CD4-positive, alpha-beta T cell treated with Interleukin-1 beta for 1 hour (primary cell): Measurements from ENCODE around the gene GTF2IRD1.
"Not testable (repeated sequence)": the region's sequence is repeated elsewhere in the genome, so short reads cannot be mapped to it uniquely, and the experiment has no call there.

Source experiments
- DNase-seq, 2 donors: peaks; one replicate each; pipeline ENCODE4 v3.0.0-alpha.2; 2020 to 2022

GTF2IRD1 gene, protein sequence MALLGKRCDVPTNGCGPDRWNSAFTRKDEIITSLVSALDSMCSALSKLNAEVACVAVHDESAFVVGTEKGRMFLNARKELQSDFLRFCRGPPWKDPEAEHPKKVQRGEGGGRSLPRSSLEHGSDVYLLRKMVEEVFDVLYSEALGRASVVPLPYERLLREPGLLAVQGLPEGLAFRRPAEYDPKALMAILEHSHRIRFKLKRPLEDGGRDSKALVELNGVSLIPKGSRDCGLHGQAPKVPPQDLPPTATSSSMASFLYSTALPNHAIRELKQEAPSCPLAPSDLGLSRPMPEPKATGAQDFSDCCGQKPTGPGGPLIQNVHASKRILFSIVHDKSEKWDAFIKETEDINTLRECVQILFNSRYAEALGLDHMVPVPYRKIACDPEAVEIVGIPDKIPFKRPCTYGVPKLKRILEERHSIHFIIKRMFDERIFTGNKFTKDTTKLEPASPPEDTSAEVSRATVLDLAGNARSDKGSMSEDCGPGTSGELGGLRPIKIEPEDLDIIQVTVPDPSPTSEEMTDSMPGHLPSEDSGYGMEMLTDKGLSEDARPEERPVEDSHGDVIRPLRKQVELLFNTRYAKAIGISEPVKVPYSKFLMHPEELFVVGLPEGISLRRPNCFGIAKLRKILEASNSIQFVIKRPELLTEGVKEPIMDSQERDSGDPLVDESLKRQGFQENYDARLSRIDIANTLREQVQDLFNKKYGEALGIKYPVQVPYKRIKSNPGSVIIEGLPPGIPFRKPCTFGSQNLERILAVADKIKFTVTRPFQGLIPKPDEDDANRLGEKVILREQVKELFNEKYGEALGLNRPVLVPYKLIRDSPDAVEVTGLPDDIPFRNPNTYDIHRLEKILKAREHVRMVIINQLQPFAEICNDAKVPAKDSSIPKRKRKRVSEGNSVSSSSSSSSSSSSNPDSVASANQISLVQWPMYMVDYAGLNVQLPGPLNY

DNA sequence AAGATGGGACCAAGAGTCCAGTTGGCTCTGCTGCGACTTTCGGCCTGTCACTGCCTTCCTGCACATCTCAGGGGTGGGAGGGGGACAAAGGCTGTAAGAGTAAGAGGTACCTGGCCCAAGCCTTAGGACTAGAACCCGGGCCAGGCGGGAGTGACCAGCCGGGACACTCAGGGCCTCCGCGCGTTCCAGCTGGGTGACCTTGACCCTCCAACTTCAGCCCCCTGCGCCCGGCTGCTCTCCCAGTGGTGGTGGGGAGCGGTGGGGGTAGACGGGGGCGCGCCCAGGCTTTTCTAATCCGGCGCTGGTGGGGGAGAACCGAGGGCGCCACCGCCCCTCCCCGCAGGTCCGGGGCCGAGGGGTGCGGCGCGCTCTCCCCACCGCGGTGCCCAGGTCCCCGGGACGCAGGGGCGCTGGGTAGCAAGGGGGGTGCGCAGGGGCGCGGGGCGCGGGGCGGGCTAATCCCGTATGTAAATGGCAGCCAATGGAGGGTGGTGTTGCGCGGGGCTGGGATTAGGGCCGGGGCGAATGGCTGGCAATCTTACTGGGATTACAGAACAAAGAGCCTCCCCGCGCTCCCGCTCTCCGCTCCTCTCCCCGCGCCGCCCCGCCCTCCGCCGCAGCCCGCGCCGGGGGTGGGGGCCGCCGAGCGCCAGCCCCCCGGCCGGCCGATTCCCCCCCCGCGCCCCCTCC, at the start of gene GTF2IRD1:
GTF2IRD1 (plus strand) TSS at position 585 of the 690 bp plus-strand sequence. CDS start 54,175 bp downstream, outside the sequence.
- DNase-seq: peak; percentile 33 to 44

- DNase-seq: no peak
Measured at GRCh38 chr7:74404388-74404700, 49.4 kb upstream of the GTF2IRD1 start.

GRCh38 chr7:74404741-74405140, 49.0 kb upstream of the GTF2IRD1 start:
- DNase-seq: no peak

GRCh38 chr7:74405191-74405898, 48.4 kb upstream of the GTF2IRD1 start:
- DNase-seq: no peak

DNA sequence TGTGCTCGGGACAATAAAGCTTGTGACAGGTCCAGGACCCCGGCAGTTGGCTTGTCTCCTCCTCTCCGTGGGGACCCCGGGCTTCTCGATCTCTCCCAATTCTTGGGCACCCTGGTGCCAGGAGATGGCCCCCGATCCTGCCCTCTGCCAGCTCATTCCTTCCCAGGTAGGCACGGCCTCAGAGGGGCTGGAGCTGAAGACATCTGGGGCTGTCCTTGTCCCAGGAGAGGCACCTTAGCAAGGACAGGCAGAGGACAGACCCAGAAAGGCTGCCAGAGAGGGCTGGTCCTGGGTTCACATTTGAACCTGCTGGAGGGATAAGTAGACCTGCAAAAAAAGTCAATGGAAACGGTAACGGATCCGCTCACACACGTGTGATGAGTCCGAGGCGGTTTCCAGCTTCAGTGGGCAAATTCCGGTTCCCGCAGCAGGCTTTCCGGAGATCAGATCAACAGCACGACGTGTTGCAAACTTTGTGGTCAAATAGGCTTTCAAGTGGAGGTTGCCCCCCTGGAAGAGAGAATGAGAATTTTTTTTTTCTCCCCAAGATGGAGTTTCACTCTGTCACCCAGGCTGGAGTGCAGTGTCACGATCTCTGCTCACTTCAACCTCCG, 47.7 kb upstream of the GTF2IRD1 start:
- no peak for DNase-seq

GRCh38 chr7:74407958-74408357, 45.7 kb upstream of the GTF2IRD1 start:
- no peak for DNase-seq

- DNase-seq: no peak
Measured at GRCh38 chr7:74409571-74409970, 44.1 kb upstream of the GTF2IRD1 start.

- DNase-seq: no peak
Measured at GRCh38 chr7:74410772-74411171, 42.9 kb upstream of the GTF2IRD1 start.

- not testable (repeated sequence) for DNase-seq
Measured at GRCh38 chr7:74411571-74411970, 42.1 kb upstream of the GTF2IRD1 start.

- DNase-seq: no peak
Measured at GRCh38 chr7:74412056-74412455, 41.6 kb upstream of the GTF2IRD1 start.

DNA sequence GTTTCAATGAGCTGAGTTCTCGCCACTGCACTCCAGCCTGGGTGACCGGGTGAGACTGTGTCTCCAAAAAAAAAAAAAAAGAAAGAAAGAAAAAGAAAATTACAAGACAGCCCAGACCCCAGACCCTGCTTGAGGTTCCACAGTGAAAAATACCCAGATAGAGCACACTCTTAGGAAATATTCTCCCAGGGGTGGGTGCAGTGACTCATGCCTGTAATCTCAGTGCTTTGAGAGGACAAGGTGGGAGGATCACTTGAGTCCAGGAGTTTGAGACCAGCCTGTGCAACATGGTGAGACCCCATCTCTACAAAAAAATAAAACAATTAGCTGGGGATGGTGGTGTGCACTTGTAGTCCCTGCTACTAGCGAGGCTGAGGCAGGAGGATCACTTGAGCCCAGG, 41.1 kb upstream of the GTF2IRD1 start:
- no peak for DNase-seq

- DNase-seq: not testable (repeated sequence)
Measured at GRCh38 chr7:74414595-74415333, 38.9 kb upstream of the GTF2IRD1 start.

DNA sequence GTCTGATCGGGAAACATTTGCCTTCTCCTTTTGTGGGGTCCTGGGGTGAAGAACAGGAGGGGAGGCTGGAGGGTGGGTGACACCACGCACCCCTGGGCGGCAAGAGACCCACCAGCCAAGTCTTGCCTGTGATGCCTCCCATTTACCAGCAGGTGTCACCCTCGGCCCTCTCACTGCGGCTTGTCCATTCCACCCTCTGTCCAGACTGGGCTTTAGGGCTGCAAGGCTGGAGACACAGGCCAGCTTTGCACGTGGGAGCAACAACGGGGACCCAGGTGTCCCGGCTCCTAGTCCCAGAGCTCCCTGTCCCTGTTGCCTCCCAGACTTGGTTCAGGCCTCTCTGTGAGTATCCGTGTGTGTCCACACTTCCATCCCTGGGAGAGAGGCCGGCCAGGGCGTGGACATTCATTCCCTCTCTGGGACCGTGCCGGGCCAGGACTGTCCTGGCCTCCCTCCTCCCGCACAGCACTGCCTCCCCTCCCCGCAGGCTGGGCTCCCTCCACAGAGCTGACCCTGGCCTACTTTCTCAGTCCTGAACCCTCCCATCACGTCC, 36.2 kb upstream of the GTF2IRD1 start:
- DNase-seq: peak; percentile 49 to 60

- DNase-seq: no peak
Measured at GRCh38 chr7:74418076-74418475, 35.6 kb upstream of the GTF2IRD1 start.

- no peak for DNase-seq
Measured at GRCh38 chr7:74418538-74418937, 35.2 kb upstream of the GTF2IRD1 start.

DNA sequence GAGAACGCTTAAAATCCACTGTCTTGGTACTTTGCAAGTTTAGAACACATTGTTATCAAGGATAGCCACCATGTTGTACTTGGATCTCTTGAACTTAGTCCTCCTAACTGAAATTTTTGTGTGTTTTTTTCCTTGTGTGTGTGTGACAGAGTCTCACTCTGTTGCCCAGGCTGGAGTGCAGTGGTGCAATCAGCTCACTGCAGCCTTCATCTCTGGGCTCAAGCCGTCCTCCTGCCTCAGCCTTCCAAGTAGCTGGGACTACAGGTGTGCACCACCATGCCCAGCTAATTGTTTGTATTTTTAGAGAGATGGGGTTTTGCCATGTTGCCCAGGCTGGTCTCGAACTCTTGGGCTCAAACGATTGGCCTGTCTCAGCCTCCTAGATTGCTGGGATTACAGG, 34.5 kb upstream of the GTF2IRD1 start:
- not testable (repeated sequence) for DNase-seq

DNA sequence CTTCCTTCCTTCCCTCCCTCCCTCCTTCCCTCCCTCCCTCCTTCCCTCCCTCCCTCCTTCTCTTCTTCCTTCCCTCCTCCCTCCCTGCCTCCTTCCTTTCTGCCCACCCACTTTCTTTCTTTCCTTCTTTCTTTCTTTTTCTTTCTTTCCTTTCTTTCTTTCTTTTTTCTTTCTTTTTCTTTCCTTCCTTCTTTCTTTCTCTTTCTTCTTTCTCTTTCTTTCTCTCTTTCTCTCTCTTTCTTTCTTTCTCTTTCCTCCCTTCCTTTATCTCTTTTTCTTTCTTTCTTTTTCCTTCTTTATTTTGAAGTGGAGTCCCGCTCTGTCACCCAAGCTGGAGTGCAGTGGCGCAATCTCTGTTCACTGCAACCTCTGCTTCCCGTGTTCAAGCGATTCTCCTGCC, 33.7 kb upstream of the GTF2IRD1 start:
- no peak for DNase-seq

DNA sequence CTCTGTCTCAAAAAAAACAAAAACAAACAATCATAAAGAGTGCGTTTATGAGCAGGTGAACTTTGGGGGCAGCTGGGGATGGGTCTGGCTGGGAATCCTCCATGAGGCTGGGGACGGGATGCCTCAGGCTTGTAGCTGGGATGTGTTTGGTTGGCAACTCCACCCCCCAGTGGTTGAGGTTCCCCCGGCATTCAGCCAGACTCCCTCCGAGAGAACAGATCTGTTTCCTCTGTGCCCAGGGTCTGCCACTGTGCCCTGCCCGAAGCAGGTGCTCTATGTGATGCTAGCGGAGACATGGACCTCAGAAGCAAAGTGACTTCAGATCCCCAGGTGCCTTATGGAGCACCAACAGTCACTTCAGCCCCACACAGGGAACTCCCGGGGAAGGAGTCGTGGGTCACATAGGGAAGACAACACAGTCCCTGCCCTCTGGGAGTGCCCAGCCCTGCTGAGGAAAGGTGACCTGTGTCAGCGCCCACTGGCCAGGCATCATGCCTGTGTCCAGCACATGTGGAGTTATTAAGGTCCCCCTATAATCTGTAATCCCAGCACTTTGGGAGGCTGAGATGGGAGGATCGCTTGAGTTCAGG, 29.3 kb upstream of the GTF2IRD1 start:
- DNase-seq: no peak

DNA sequence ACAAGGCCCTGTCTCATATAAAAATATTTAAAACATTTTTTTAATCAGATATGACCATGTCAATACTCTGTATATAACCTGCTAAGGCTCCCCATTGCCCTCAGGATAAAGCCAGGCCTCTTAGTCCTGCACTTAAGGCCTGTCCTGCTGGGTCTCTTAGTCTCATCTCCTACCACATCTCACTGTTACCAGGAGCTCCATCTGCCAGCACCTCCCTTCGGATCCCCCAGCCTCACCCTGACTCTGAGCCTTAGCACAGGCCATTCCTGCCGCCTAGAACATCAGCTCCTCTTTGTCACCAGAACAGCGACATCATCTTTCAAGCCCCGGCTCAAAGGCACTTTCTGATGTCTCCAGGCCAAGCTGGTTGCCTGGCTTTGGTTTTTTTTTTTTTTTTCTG, 25.7 kb upstream of the GTF2IRD1 start:
- DNase-seq: no peak

DNA sequence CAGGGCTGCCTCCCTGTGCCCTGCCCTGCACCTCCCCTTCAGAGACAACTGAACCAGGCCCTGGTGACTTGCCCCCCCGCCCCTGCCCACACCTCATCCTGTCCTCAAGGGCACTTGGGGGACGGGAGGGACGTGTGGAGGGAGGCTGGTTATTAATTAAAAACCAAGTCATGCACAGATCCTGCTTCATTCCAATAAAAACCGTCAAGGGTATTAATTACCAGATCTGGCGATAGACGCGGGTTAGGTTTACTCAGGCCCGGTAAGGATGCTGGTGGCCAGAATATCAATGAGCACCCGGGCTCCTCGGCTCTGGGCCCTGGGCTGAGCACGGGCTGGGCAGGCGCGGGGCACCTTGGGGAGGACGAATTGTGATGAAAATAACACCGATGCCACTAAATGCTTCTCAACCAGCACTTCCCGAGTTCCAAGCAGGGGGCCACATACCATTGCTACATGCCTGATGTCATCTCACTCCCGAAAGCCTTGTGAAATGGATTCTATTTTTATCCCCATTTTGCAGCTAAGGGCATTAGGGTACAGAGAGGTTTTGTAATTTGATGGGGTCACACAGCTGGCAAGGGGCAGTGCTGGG, 24.5 kb upstream of the GTF2IRD1 start:
- DNase-seq: no peak
